NCI-H1105 (cell line): Measurements from ENCODE around the gene HELZ2.
A peak's percentile ranks its signal among the peaks of the same experiment; 100 is the strongest.
"Not testable (repeated sequence)": the region's sequence is repeated elsewhere in the genome, so short reads cannot be mapped to it uniquely, and the experiment has no call there.

Experiments
- DNase-seq: peaks from one replicate; lab custom pipeline; 2025; lab: John Stamatoyannopoulos, UW

Gene HELZ2

GRCh38 chr20:63578224-63579016 lies 4.4 kb upstream of the HELZ2 start:
- DNase-seq = no peak

GRCh38 chr20:63577317-63577894 lies 3.4 kb upstream of the HELZ2 start:
- DNase-seq = peak; percentile 65

GRCh38 chr20:63576311-63576710 lies 2.3 kb upstream of the HELZ2 start:
- DNase-seq = no peak

GRCh38 chr20:63574829-63575743 lies 1.0 kb upstream of the HELZ2 start:
- no peak for DNase-seq

- no peak for DNase-seq
Observed at GRCh38 chr20:63573647-63574131, 350 bp downstream of the HELZ2 start.

GRCh38 chr20:63572788-63573646 lies 1.0 kb downstream of the HELZ2 start:
- no peak for DNase-seq

- no peak for DNase-seq
Observed at GRCh38 chr20:63572071-63572787, 1.8 kb downstream of the HELZ2 start.

- DNase-seq = not testable (repeated sequence)
Observed at GRCh38 chr20:63571087-63571478, 3.0 kb downstream of the HELZ2 start.

- no peak for DNase-seq
Observed at GRCh38 chr20:63570281-63571086, 3.6 kb downstream of the HELZ2 start.

GRCh38 chr20:63568986-63569949 lies 4.8 kb downstream of the HELZ2 start:
- DNase-seq = no peak

GRCh38 chr20:63568170-63568981 lies 5.7 kb downstream of the HELZ2 start:
- DNase-seq = no peak

GRCh38 chr20:63567386-63568169 lies 6.5 kb downstream of the HELZ2 start:
- no peak for DNase-seq

- no peak for DNase-seq
Observed at GRCh38 chr20:63567136-63567385, 7.0 kb downstream of the HELZ2 start.

GRCh38 chr20:63566395-63567135 lies 7.5 kb downstream of the HELZ2 start:
- no peak for DNase-seq

- DNase-seq = no peak
Observed at GRCh38 chr20:63565699-63566335, 8.2 kb downstream of the HELZ2 start.

GRCh38 chr20:63565021-63565698 lies 8.9 kb downstream of the HELZ2 start:
- DNase-seq = no peak
